T-helper 1 cell treated with Interleukin-12 subunit alpha and Interleukin-12 subunit beta and Interleukin-4 antibody, amounts not matched to agents 30 ng/mL and 1 ng/mL, for 36 hours (primary cell): ENCODE data around the gene DLG5. TPM values are rescaled to one million over a fixed set of nuclear protein-coding genes. Genes with fewer than 3 reads are reported as not detected.

Experiments used
- intact Hi-C: fragments of 100-400 bp; cut with micrococcal nuclease; formaldehyde crosslinking; loops from one replicate; pipeline ENCODE4 v1.15.1; 2024
- total RNA-seq: library from RNA; stranded (reverse); gene quantifications from 2 replicates; pipeline ENCODE4 v1.2.3, GENCODE V29; 2022

Gene DLG5
- total RNA-seq, 1 donor from 2014 or later, result 5.6 TPM

DNA sequence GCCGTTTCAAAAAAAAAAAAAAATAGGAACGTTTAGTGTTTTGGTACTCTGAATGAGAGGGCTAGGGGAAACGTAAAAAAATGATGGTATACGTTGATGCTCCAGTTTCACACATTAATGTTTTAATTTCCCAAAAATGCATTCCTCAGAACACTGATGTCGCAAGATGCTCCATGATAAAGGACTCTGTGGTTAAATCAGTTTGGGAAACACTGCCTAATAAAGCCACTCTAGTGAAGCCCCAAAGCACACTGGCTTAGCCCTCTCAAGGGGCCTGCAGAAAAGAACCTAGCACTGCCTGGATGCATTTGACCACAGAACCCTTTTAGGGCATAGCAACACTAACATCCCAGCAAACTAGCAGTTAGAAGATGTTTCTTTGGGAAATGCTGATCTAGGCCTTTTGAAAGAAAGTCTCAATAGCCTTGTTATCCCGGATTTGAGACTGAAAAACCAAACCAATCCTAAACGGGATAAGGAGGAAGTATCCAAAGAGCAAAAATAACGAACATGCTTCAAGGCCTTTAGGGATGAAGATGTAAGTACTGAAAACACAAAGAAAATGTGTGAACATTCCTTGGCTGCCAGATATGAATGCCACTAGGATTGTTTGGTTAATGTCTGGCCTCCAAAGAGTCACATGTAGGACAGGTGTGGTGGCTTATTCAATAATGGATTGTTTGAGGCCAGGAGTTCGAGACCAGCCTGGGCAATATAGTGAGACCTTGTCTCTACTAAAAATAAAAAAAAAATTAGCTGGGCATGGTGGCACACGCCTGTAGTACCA, 11.0 kb downstream of the DLG5 start:
- intact Hi-C loops, result no loop called here

DNA sequence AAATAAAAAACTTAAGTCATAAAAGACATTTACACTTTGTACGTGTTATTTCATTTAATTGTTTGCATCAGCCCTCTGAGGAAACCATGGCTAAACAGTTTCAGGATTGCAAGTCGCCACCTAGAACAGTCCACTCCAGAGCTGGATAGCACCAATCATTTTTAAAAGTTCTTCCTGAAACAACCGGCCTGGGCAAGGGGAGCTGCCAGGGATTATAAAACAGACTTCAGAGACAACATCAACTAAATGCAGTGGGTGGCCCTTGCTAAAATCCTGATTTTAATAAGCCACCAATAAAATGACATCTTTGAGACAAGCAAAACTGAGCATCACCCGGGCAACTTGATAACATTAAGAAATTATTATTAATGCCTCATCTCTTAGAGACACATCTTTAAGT, 13.5 kb downstream of the DLG5 start:
- intact Hi-C loops, result no loop called here

DNA sequence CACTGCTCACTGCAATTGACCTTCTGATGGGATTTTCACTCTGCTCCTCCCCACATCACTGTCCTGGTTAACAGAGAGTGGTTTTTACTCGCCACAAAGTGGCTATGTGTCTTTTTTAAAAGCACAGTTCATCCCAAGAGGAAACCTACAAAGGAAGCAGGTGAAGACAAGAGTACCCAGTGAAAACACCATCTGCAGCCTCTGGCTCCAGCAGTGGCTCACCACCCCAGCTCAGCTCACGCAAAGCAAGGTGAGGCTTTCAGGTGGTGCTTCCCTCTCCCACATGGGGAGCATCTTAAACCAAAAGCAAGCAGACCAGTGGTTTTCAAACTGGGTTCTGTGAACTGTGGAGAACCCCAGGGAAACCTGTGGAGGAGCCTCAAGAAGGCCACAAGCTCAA, 14.0 kb downstream of the DLG5 start:
- intact Hi-C loops, result no loop called here

DNA sequence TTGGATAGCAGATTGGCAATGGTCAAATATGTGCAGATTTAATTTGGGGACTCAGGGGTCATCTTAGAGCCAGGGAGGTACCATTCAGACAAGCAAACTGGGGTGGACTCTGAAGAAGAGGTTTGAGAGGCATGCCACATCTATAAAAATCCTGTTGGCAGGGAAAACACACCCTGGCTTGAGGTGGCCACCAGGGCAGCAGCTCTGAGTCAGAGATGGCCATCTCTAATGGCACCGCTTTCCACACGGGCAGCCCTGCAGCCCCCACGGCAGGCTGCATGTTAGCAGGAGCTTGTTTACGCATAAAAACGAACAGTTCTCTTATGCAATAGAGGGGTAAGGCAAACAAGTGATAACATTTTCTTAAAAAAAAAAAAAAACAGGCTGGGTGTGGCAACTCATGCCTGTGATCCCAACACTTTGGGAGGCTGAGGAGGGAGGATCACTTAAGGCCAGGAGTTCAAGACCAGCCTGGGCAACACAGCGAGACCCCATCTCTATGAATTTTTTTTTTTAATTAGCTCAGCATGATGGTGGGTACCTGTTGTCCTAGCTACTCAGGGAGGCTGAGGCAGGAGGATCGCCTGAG, 14.9 kb downstream of the DLG5 start:
- intact Hi-C loops, result no loop called here

DNA sequence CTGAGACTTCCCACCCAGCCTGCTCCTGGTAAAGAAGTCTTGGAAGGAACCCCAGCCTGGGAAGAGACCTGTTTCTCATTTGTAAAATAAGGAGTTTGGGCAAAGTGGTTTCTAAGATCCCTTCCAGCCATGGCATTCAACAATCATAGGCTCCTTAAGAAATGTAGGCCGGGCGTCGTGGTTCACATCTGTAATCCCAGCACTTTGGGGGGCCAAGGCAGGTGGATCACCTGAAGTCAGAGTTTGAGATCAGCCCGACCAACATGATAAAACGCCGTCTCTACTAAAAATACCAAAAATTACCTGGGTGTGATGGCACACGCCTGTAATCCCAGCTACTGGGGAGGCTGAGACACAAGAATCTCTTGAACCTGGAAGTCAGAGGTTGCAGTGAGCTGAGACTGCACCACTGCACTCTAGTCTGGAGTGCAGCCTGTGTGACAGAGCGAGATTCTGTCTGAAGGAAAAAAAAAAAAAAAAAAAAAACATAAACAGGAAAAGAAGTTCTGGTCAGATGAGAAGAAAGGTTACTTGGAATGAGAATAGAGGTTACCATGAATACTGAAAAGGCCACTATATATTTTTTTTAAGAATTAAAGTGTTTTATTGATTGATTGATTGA, 15.9 kb downstream of the DLG5 start:
- intact Hi-C loops, result no loop called here

DNA sequence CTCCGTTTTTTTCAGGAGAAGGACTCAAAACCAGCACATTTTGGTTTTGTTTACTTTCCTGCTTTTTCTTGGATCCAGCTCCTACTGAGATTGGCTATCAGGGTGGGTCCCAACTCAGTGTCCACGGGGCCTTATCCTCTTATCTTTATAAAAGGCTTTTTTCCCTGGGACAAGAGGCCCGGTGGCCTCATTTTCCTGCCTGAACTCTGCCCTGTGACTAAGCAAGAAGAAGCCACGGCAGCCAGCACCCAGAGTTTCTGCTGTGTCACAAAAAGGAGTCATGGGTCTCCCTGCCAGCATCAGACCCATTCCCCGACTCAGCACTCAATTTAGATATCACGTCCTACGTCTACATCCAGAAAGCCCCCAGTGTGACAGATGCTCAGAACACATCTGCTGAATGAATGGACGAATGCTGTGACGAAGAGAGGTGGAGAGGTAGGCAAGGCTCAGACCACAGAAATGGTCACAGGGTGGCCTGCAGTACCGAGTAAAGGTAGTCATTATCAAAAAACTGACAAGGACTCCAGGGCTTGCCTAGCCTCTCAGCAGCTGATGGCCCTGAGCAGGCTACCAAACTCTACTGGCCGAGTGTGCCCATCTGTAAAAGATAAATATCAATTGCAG, 16.7 kb downstream of the DLG5 start:
- intact Hi-C loops, result no loop called here

DNA sequence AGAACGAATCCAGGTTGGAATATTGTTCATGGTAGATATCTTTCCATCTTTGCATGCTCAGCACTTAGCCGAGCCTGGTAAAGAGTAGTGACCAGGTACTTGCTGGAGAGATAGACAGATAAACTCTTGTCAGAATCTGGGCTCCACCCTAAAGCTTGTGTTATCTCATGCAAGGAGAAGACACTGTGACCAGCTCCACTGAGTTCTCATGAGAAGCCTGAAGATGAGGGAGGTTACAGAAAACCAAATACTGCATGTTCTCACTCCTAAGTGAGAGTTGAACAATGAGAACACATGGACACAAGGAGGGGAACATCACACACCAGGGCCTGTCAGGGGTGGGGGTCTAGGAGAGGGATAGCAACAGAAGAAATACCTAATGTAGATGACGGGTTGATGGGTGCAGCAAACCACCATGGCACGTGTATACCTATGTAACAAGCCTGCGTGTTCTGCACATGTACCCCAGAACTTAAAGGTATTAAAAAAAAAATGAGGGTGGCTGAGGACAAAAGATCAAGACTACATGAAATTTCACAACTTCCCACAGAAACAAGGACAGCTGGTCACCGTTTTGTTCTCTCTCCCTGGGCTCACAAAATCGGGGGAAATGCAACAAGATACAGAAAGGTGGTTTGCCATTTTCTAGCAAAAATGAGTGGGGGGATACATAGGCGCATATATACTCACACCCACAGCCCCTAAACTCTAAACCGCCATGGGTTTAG, 17.4 kb downstream of the DLG5 start:
- intact Hi-C loops, result no loop called here

DNA sequence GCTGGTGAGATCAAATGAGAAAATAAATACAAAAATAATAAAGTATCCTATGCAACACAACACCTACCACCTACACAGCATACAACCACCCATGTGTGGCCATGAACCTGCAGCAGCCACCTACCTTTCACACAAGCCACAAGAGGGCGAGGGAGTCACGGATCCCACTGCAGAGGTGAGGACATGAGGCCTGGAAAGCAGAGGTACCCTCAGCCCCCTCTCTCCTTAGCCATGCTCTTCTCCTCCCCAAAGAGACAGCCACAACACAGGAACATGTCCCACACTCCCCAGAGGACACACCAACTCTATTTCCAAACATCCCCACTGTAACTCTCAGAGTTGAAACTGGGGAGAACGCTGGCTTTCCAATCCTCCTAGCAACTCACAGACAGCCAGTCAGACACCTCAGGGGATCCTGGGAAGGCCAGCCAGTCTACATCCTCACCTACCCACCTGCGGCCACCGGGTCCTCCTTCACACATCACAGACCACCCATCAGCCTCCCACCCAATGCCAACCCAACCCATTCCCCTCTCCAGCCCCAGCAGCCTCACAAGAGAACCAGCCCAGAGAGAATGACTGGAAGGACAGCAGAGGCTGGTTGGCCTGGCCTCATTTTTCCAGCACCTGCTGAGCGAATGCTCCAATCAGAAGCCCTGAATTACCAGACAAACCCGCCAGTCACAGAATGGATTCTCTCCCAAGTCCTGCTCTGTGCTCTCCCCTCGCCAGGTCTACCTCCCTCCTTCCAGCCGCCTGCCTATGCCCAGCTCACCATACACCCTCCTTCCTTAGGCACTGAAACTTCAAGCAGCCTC, 18.4 kb downstream of the DLG5 start:
- intact Hi-C loops, result no loop called here

DNA sequence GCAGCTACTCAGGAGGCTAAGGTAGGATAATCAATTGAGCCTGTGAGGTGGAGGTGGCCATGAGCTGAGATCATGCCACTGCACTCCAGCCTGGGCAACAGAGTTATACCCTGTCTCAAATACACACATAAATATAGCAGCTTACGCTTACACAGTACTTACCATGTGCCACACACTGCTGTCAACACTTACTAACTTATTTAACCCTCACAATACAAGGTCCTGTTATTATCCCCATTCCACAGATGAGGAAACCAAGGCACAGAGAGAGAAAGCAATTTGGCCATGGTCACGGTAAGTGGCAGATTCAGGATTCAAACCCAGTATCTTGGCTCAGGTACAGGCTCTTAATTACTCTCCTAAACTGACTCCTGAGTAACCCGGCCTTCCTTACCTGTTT, 19.1 kb downstream of the DLG5 start:
- intact Hi-C loops, result no loop called here

DNA sequence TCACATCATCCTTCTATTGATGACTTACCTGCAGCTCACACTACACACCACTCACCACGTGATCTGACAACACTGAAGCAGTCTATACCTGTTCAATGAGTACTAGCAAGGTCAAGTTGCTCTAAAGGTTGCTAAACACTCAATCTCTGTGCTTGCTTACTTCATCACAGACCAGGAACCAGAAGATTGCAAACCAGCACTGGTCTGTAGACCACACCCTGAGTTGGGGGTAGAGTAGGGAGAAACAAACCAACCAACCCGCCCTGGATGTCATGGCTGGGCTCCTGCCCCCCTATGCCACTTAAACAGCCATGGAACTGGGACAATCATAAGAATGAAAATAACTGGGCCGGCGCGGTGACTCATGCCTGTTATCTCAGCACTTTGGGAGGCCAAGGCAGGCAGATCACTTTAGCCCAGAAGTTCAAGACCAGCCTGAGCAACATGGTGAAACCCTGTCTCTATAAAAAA, 19.6 kb downstream of the DLG5 start:
- intact Hi-C loops, result no loop called here

DNA sequence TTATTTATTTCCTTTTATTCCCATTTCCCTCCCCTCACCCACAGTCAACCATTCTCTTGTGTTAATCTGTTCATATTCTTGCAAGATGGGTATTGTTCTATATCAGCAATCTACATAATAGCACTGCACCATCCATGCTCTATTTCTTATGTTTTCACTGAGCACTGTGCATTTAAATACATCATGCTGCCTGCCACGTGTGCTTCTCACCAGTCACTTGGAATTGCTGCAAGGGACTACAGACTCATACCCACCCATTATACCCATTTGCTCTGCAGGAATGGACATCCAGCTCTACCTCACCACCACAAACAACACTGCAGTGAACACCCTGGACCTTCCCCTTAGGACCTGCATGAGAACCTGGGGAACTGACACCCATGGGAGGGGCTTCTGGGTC, 20.8 kb downstream of the DLG5 start:
- intact Hi-C loops, result no loop called here

DNA sequence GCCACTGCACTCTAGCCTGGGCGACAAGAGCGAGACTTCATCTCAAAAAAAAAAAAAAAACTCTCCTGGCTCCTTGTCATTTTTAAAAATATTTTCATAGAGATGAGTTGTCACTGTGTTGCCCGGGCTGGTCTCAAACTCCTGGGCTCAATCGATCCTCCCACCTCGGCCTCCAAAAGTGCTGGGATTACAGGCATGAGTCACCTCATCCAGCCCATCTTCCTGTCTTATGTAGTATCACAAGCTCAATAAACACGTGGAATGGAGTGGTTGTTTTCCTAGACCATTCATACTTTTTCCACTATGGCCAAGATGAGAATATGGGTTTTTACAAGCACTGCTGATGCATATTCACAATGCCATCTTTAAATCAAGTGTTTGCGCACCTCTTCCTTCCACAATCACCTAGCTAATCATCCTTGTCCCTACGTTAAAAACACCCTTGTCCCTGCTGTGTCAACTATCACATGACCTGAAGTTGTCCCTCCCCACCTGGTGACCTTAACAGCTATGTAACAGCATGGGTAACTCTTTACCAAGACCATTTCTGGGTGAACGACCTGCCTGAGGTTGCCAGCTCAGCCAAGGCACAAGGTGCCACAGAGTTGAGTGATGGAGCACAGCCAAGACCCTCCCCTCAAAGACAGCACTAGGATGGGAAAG, 21.3 kb downstream of the DLG5 start:
- intact Hi-C loops, result no loop called here

DNA sequence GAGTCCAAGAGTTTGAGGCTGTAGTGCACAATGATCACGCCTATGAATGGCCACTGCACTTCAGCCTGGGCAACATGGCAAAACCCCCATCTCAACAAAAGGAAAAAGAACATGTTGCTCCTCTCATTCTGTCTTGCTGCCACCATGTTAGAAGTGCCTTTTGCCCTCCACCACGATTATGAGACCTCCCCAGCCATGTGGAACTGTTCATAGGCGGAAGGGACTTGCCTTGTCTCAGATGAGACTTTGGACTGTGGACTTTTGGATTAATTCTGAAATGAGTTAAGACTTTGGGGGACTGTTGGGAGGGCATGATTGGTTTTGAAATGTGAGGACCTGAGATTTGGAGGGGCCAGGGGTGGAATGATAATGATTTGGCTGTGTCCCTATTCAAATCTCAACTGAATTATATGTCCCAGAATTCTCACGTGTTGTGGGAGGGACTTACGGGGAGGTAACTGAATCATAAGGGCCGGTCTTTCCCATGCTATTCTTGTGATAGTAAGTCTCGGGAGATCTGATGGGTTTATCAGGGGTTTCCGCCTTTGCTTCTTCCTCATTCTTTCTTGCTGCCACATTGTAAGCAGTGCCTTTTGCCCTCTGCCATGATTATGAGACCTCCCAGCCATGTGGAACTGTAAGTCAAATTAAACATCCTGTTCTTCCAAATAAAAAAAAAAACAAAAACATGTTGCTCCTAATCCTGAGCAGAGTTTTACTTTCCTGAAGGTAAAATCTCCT, 22.3 kb downstream of the DLG5 start:
- intact Hi-C loops, result no loop called here

DNA sequence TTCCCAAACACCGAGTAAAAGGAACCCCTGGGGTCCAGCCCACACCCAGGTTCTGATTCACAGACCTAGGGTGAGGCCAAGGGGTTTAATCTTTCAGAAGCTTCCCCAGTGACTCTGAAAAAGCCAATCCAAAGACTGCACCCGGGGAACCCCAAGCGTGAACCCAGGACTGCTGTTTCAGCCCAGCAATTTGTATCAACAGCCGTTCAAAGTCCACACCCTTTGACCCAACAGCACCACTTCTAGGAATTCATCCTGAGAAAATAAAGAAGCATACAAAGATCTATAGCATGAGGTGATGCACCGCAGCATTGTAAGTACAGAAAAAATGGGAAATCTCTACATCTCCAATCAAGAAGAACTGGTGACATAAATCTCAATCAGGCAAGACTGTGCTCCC, 24.4 kb downstream of the DLG5 start:
- intact Hi-C loops, result no loop called here

DNA sequence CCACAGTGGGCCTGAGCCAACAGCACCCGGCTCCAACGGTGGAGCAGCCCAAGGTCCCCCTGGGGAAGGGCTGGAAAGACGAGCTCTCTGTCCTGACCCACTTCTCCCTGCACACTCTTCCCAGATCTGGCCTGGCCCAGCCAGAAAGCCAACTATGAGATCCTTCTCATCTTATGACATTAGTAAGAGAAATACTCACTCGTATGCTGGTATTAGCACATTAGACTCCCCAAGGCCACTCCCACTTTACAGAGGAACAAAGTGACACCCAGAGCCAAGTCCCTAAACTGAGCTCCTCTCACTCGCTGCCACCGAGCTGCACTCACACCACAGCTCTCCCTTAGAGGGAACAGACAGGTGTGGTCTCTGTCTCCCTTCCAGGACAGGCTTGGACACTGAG, 24.8 kb downstream of the DLG5 start:
- intact Hi-C loops, result no loop called here

DNA sequence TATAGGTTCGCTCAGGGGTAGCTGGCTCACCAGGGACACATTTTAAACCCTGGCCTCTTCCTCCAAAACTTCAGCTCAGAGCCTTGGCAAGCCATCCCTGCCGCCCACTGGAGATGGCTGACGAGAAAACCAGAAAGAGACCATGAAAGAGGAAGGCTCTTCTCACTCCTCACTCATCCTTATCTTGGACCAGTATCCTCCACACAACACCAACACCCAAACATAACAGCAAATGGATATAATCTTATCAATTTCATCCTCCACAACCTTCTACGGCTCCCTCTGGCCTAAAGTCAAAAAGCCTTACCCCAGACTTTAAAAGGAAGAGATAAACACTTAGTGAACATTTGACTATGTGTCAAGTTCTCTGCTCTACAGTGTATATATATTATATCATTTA, 26.9 kb downstream of the DLG5 start:
- intact Hi-C loops, result no loop called here

DNA sequence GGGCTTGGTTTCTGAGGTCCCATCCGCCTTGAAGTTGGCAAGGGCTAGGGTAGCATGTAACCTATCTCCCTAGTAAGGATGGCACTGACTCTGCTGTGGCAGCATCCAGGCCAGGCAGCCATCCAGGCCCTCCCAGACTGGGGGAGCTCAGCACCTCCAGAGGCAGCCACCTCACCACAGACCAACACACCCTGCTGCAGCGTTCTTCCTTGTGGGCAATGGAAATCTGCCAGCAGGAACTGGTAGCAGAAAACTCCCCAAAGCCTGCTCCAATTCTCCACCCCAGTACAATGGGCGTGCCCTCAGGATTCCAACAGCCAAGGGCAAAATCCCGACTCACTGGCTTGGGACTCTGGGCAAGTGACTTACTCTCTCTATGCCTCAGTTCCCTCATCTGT, 27.5 kb downstream of the DLG5 start:
- intact Hi-C loops, result no loop called here

DNA sequence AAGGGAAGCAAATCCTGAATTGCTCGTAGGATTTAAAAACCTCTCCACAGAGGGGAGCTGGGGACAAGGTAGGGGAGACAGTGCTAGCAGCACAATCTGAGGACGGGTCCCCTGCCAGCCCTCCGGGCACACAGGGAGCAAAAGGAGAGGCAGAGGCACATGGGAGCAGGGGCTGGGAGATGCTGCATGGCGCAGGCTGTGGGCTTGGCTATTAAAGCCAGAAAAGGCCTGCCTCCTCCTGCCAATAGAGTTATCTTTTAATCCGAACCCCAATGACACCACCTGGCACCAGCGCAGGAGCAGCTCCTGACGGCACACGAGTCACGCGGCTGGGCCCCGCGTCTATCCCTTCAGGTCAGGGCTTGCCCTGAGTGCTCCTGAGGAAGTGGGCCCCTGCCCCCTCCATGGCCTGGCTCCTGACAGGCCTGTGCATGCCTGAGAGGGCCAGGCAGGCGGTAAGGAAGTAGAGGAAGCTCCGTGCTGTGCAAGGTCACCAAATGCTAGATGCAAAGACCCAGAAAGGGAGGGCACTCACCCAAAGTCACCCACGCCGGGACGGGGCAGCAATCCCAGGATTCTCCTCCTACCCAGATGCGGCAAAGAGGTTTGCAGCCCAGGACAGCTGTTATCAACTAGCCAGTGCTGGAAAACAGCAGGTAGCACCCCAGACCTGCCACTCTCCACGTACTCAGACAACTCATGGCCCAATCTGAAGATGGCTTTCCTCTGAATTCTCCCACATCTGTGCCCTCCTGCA, 28.1 kb downstream of the DLG5 start:
- intact Hi-C loops, result no loop called here

DNA sequence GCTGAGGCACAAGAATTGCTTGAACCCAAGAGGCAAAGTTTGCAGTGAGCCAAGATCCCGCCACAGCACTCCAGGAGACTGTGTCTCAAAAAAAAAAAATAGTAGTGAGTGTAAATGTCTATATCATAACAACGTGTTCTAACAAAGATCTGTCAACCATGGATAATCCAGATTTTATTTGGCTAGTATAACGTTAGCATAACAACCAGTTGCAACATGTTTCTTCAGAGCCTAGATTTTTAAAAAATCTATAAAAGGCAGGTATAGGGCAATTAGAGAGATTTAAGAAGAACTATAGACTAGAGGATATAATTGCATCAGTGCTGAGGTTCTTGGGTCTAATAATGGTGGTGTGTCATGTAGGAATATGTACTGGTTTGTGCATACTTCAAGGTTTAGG, 30.5 kb downstream of the DLG5 start:
- intact Hi-C loops, result no loop called here
